Activated naive CD4-positive, alpha-beta T cell treated with anti-CD3 and anti-CD28 coated beads, Interleukin-2, amount 50 U/mL, for 24 hours (primary cell): ENCODE data around the gene GJB2.
"Not testable (repeated sequence)": the region's sequence is repeated elsewhere in the genome, so short reads cannot be mapped to it uniquely, and the experiment has no call there.

Experiments used
- H3K27ac Mint-ChIP-seq: one replicate; pipeline ENCODE4 v1.8.0; 2021; ENCODE audit warnings: mild to moderate bottlenecking, mixed read lengths
- H3K27me3 Mint-ChIP-seq: one replicate; pipeline ENCODE4 v1.8.0; 2021; ENCODE audit warnings: mixed read lengths
- H3K36me3 Mint-ChIP-seq: one replicate; pipeline ENCODE4 v1.8.0; 2021; ENCODE audit warnings: mixed read lengths
- H3K4me1 Mint-ChIP-seq: one replicate; pipeline ENCODE4 v1.8.0; 2021; ENCODE audit warnings: mixed read lengths
- H3K4me3 Mint-ChIP-seq: one replicate; pipeline ENCODE4 v1.8.0; 2021; ENCODE audit warnings: mild to moderate bottlenecking, mixed read lengths
- H3K9me3 Mint-ChIP-seq: one replicate; pipeline ENCODE4 v1.8.0; 2021; ENCODE audit warnings: mixed read lengths

The GJB2 gene

GRCh38 chr13:20160306-20161274 is 32.1 kb downstream of the GJB2 start, which contains the start of gene GJA3:
Gene GJA3, minus strand, starts transcription at chr13:20161052. Its CDS starts 17,764 bp downstream, at chr13:20143288.
- Mint-ChIP-seq H3K4me1 (peaks cover 16% of the 10 kb centered on the region), H3K9me3 (no peaks in the 10 kb centered on the region), H3K4me3 (peak within 1 kb of the TSS; percentile 85), H3K27ac (no peak within 1 kb of the TSS), H3K36me3 (no peaks in the 10 kb centered on the region), H3K27me3 (peaks cover 28% of the 10 kb centered on the region)

DNA sequence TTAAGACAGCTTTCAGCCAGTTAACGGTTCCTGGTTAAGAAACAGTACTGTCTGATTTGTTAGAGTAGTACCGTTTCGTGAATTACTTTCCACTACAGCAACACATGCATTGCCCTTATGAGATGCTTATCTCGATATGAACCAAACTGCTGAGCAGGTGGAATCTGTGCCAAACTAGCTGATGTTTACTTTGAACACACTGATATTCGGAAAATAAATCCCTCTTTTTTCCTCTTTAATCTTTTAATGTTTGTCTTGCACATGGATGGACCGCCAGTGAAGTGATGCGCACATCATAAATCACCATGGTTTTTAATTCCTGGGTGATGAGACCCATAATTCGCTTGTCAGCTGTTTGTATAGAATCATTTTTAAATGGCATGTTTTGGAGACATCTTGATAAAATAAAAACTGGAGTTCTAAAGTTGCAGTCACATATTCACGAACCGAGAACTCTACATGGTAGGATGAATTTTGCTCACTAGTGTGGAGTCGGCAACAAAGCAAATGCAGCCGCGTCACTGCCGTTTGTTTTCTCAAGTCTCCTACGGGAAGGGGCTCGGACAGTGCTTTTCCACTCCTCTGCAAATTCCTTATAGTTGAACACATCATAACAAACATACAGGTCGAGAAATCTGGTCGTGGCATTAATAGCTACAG is 33.0 kb downstream of the GJB2 start:
- Mint-ChIP-seq H3K27me3 (peaks cover 29% of the 10 kb centered on the region), H3K9me3 (no peaks in the 10 kb centered on the region), H3K36me3 (no peaks in the 10 kb centered on the region), H3K4me1 (peaks cover 16% of the 10 kb centered on the region), H3K27ac (no peak overlapping the region), H3K4me3 (peak overlapping the region; percentile 85)

DNA sequence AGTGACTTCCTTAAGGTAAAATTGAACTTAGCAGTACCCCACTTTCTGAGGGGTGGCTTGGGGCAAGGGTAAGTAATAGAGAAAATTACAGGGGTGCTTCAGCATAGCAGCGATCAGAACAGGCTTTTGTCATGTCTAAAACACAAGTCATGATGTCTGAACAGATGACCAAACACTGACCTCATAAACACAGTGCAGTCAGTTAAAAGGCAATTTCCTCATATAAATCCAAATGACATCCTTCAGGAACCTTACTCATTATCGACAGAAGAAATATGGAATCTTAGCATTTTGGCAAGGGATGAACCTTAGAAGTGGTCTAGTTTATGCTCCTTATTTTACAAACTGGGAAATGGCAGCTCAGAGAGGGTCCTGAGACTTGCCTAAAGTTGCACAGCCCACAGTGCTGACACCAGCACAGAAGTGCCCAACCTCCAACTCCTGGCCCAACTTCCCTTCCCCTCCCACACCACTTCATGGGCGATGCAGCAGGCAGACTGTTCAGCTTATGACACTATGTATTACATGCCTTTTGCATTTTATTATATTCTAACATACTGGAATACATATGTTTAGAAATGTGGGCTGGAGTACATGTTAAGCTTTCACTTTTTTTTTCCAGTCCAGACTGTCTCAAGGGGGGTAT is 35.5 kb downstream of the GJB2 start:
- Mint-ChIP-seq H3K27ac (no peak overlapping the region), H3K9me3 (no peaks in the 10 kb centered on the region), H3K4me1 (peaks cover 16% of the 10 kb centered on the region), H3K4me3 (no peak overlapping the region), H3K36me3 (no peaks in the 10 kb centered on the region), H3K27me3 (peaks cover 23% of the 10 kb centered on the region)

DNA sequence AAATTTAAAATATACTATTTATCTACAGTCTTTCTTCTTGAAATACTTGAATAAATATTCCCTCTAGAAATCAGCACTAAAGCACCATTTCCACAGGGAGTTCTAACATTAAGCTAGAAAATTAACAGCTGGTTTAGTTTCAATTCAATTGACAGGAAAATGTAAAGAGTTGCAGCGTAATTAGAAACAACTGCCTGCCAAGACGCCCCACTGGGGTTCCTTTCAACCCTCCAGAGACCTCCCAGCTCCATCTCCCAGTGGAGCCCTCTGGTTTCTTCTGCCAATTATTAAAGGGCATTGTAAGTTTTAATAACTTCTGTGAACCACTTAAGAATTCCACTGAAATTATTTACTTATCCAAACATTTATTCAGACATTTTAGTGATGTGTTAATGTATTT is 36.0 kb downstream of the GJB2 start:
- Mint-ChIP-seq H3K9me3 (no peaks in the 10 kb centered on the region), H3K4me3 (no peak overlapping the region), H3K27ac (no peak overlapping the region), H3K4me1 (peaks cover 11% of the 10 kb centered on the region), H3K36me3 (no peaks in the 10 kb centered on the region), H3K27me3 (peaks cover 25% of the 10 kb centered on the region)

- H3K27me3 Mint-ChIP-seq = peaks cover 21% of the 10 kb centered on the region
- H3K4me1 Mint-ChIP-seq, H3K27ac Mint-ChIP-seq, H3K4me3 Mint-ChIP-seq, H3K36me3 Mint-ChIP-seq, H3K9me3 Mint-ChIP-seq: not testable (repeated sequence)
Measured at GRCh38 chr13:20153290-20153689, 39.4 kb downstream of the GJB2 start.

DNA sequence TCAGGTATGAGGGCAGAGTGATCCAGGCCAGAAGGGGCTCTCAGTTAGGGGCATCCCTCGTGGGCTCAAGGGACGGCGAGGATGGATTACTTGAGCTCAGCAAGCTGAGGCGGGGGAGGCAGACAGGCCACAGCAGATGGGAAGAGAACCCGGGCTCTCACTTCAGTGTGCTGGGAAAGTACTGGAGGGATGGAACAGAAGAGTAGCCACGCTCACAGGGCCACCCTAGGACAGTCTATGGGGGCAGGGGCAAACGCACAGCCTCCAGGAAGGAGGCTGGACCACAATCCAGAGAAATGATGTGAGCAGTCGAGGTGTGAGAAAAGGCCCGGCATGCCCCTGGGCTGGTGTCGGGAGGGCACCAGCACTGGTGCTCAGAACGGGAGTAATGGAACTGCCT is 41.1 kb downstream of the GJB2 start:
- H3K27me3 Mint-ChIP-seq = peaks cover 20% of the 10 kb centered on the region
- no peak overlapping the region for H3K27ac Mint-ChIP-seq
- no peaks in the 10 kb centered on the region for H3K4me1 Mint-ChIP-seq
- H3K9me3 Mint-ChIP-seq = no peaks in the 10 kb centered on the region
- H3K36me3 Mint-ChIP-seq = peaks cover 2% of the 10 kb centered on the region
- H3K4me3 Mint-ChIP-seq = no peak overlapping the region

- peaks cover 2% of the 10 kb centered on the region for H3K36me3 Mint-ChIP-seq
- H3K4me1 Mint-ChIP-seq = no peaks in the 10 kb centered on the region
- H3K27me3 Mint-ChIP-seq = peaks cover 20% of the 10 kb centered on the region
- no peaks in the 10 kb centered on the region for H3K9me3 Mint-ChIP-seq
- no peak overlapping the region for H3K27ac Mint-ChIP-seq
- H3K4me3 Mint-ChIP-seq = no peak overlapping the region
Measured at GRCh38 chr13:20151016-20151415, 41.7 kb downstream of the GJB2 start.

GRCh38 chr13:20150561-20150960 is 42.2 kb downstream of the GJB2 start:
- Mint-ChIP-seq H3K4me1 (no peaks in the 10 kb centered on the region), H3K9me3 (no peaks in the 10 kb centered on the region), H3K36me3 (peaks cover 2% of the 10 kb centered on the region), H3K27me3 (peaks cover 20% of the 10 kb centered on the region), H3K4me3 (no peak overlapping the region), H3K27ac (no peak overlapping the region)

- Mint-ChIP-seq H3K27me3 (peaks cover 21% of the 10 kb centered on the region), H3K9me3 (no peaks in the 10 kb centered on the region), H3K4me3 (no peak overlapping the region), H3K27ac (peak overlapping the region; percentile 8), H3K36me3 (peaks cover 2% of the 10 kb centered on the region), H3K4me1 (no peaks in the 10 kb centered on the region)
Measured at GRCh38 chr13:20149762-20150161, 43.0 kb downstream of the GJB2 start.

GRCh38 chr13:20148501-20149183 is 44.1 kb downstream of the GJB2 start:
- Mint-ChIP-seq H3K4me3 (no peak overlapping the region), H3K4me1 (no peaks in the 10 kb centered on the region), H3K27ac (no peak overlapping the region), H3K36me3 (peaks cover 2% of the 10 kb centered on the region), H3K9me3 (no peaks in the 10 kb centered on the region), H3K27me3 (peaks cover 25% of the 10 kb centered on the region)

GRCh38 chr13:20146381-20146780 is 46.4 kb downstream of the GJB2 start:
- no peak overlapping the region for H3K27ac Mint-ChIP-seq
- peaks cover 2% of the 10 kb centered on the region for H3K36me3 Mint-ChIP-seq
- peaks cover 8% of the 10 kb centered on the region for H3K4me1 Mint-ChIP-seq
- H3K9me3 Mint-ChIP-seq = no peaks in the 10 kb centered on the region
- no peak overlapping the region for H3K4me3 Mint-ChIP-seq
- H3K27me3 Mint-ChIP-seq = peaks cover 34% of the 10 kb centered on the region

DNA sequence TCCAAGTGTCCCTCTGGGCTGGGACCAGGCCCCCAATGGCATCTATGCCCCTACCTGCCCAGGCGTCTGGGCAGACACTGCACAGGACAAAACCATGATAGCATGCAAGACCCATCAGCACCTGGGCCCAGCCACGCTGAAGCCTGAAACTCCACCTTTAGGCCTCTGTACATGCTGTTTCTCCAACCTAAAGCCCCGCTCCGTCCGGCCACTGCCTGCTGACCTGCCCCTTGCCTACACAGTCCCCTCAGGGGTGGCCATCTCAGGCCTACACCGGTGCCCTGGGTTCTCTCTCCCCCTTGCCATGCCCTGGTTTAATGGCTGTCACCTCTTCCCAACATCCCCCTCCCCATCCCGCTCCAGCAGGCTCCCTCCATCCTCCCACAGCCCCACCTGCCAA is 47.2 kb downstream of the GJB2 start:
- Mint-ChIP-seq H3K36me3 (peaks cover 2% of the 10 kb centered on the region), H3K27ac (no peak overlapping the region), H3K4me1 (peaks cover 8% of the 10 kb centered on the region), H3K4me3 (no peak overlapping the region), H3K9me3 (no peaks in the 10 kb centered on the region), H3K27me3 (peaks cover 42% of the 10 kb centered on the region)

DNA sequence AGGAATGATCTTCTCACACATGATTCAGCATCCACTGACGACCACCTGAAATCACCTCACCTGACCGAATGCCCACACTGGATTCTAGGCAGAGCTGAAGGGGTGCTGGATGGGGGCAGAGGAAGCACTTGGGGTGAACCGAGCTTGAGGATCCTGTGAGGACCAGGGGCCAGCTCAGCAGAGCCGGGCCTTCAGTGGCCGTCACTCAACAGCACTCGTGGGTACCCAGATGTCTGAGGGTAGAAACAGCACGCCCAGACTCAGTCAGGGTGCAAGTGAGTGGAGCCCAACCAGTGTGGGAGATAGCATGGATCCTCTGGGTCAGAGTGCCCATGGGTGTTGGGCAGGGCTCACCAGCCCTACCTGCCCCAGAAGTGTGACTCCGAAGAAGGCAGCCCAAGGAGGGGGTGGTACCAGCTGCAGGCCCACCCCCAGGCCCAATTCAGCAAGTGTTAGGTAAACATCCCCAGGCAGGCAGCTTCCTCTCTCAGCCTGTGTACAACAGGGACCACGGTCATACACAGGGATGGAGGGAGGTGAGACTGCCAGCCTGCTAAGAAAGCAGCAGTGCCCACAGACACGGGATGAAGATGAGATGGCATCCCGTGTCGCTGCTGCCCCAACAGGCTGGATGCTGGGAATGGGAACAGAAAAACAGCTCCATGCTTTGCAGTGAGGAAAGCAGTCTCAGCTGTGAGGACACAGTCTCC is 48.4 kb downstream of the GJB2 start:
- Mint-ChIP-seq H3K27ac (no peak overlapping the region), H3K4me3 (no peak overlapping the region), H3K9me3 (no peaks in the 10 kb centered on the region), H3K4me1 (peaks cover 8% of the 10 kb centered on the region), H3K36me3 (no peaks in the 10 kb centered on the region), H3K27me3 (peaks cover 38% of the 10 kb centered on the region)

GRCh38 chr13:20142927-20143480 is 49.7 kb downstream of the GJB2 start:
- Mint-ChIP-seq H3K4me3 (no peak overlapping the region), H3K27me3 (peaks cover 42% of the 10 kb centered on the region), H3K4me1 (peaks cover 8% of the 10 kb centered on the region), H3K9me3 (no peaks in the 10 kb centered on the region), H3K36me3 (no peaks in the 10 kb centered on the region), H3K27ac (no peak overlapping the region)
